ENCODE measurements around the gene ANKAR. TPM values are rescaled to one million over a fixed set of nuclear protein-coding genes. Genes with fewer than 3 reads are reported as not detected.

The ANKAR gene
- polyA plus RNA-seq, 1 experiment, result 1.9 TPM

- CTCF ChIA-PET, result no interaction called here
- no peak for TF ChIP-seq CTCF (IDR thresholded peaks at IDR 0.05; ENCODE audit: insufficient read depth, low read depth, low read length)
- POLR2A ChIA-PET, result no interaction called here
- no peak for DNase-seq (ENCODE audit: low read depth)
- Histone ChIP-seq H3K4me3 (ENCODE audit: low read depth, low read length) (no peak overlapping the region), H3K27me3 (ENCODE audit: control insufficient read depth, insufficient read depth, low read length) (no peaks in the 10 kb centered on the region), H3K36me3 (ENCODE audit: control insufficient read depth, insufficient read depth, low read length) (no peaks in the 10 kb centered on the region)
These were observed 45.1 kb downstream of the ANKAR start for GRCh38 chr2:189719571-189719970.

GRCh38 chr2:189723192-189723591 is 48.7 kb downstream of the ANKAR start:
- POLR2A ChIA-PET, result no interaction called here
- Histone ChIP-seq H3K4me3 (ENCODE audit: low read depth, low read length) (no peak overlapping the region), H3K36me3 (ENCODE audit: control insufficient read depth, insufficient read depth, low read length) (no peaks in the 10 kb centered on the region), H3K27me3 (ENCODE audit: control insufficient read depth, insufficient read depth, low read length) (no peaks in the 10 kb centered on the region)
- no peak for TF ChIP-seq CTCF (IDR thresholded peaks at IDR 0.05; ENCODE audit: insufficient read depth, low read depth, low read length)
- no peak for DNase-seq (ENCODE audit: low read depth)
- CTCF ChIA-PET, result no interaction called here

Other genes with a start within 250 kb of the ANKAR start
- 30.7 and 50.9 TPM in 2 replicates for gene WDR75, start 233.2 kb upstream of the ANKAR start, polyA plus RNA-seq (2011; rRNA removed)
- gene SLC40A1, start 93.9 kb upstream of the ANKAR start, polyA plus RNA-seq (2011; rRNA removed), result 0.47 and 0.83 TPM in 2 replicates
- gene ASNSD1, start 13.2 kb upstream of the ANKAR start, polyA plus RNA-seq (2011; rRNA removed), result 24.1 and 49.6 TPM in 2 replicates
- 3.2 and 5.3 TPM in 2 replicates for gene OSGEPL1, start 88.1 kb downstream of the ANKAR start, polyA plus RNA-seq (2011; rRNA removed)
- 39.6 and 77.5 TPM in 2 replicates for gene ORMDL1, start 109.7 kb downstream of the ANKAR start, polyA plus RNA-seq (2011; rRNA removed)
- 5.4 and 8.3 TPM in 2 replicates for gene PMS1, start 109.8 kb downstream of the ANKAR start, polyA plus RNA-seq (2011; rRNA removed)

All from BJ (cell line).